H1 (cell line): Measurements from ENCODE around the gene CNDP1. TPM values are rescaled to one million over a fixed set of nuclear protein-coding genes. Genes with fewer than 3 reads are reported as not detected.

ENCODE experiments used
- HDAC2 ChIP-seq, 2 experiments: fragments of 300-600 bp in 1 of 2; sonication (generic) in 1 of 2; IDR thresholded peaks; 2 replicates each; pipeline ENCODE4 v1.6.1; 2011 to 2012; ENCODE audit warnings: low read depth in 2 of 2, low read length in 2 of 2, mild to moderate bottlenecking in 2 of 2, moderate library complexity in 2 of 2, borderline replicate concordance in 1 of 2, inconsistent platforms in 1 of 2
- RXRA ChIP-seq: IDR thresholded peaks from 2 replicates; pipeline ENCODE4 v1.6.1; 2011; ENCODE audit warnings: low read depth, mild to moderate bottlenecking, low read length, moderate library complexity; ENCODE audit not compliant: insufficient read depth
- SIX5 ChIP-seq: IDR thresholded peaks from 2 replicates; pipeline ENCODE4 v1.6.1; 2011; ENCODE audit warnings: mild to moderate bottlenecking, low read depth, low read length
- SP1 ChIP-seq: IDR thresholded peaks from 2 replicates; pipeline ENCODE4 v1.6.1; 2011; ENCODE audit warnings: low read depth, low read length
- TCF12 ChIP-seq: IDR thresholded peaks from 2 replicates; pipeline ENCODE4 v1.6.1; 2011; ENCODE audit warnings: low read depth, mild to moderate bottlenecking, low read length
- polyA plus RNA-seq, 7 experiments: library from polyadenylated mRNA; depleted of rRNA in 3 of 7; stranded (reverse) in 5 of 7; unstranded in 2 of 7; fragments of >200 nt in 5 of 7; fragments of 200-250 nt in 2 of 7; gene quantifications; 1 replicate in 5 of 7; 2 replicates in 1 of 7; 4 replicates in 1 of 7; pipeline versions ENCODE4 v1.2.1 to v1.2.3, GENCODE V29; 2011 to 2013; ENCODE audit warnings: missing spikeins in 2 of 7, mixed read lengths in 2 of 7
- total RNA-seq: library from RNA; stranded (reverse); fragmentation: NEBNext Ultra II Directional; extraction: Animal tissue kit (Norgen Biotek cat#: 25700); gene quantifications from 2 replicates; pipeline ENCODE4 v1.2.1, GENCODE V29; 2021

CNDP1 gene
- total and polyA plus RNA-seq, 2 of the 8 experiments (the other 6 are each of a cell fraction or from before 2014, with no cell fraction given): 0.09 TPM; not detected in 1

GRCh38 chr18:74547860-74548259 lies 13.6 kb downstream of the CNDP1 start (continued):
- TF ChIP-seq SP1 (no peak), RXRA (no peak), SIX5 (no peak), HDAC2 (IDR thresholded peaks at IDR 0.05; ENCODE audit: borderline replicate concordance in 1 of 2, low read depth in 2 of 2, low read length in 2 of 2) (no peak), TCF12 (no peak)
